Forelimb muscle (tissue), 1 donor: Measurements from ENCODE around the gene SCP2. TPM values are rescaled to one million over a fixed set of nuclear protein-coding genes. Genes with fewer than 3 reads are reported as not detected.

Experiments used
- DNase-seq: peaks from one replicate; pipeline ENCODE4 v3.0.0-alpha.2; 2013; ENCODE audit warnings: low read depth
- polyA plus RNA-seq: library from polyadenylated mRNA; unstranded; fragments of 120-200 nt; gene quantifications from one replicate; pipeline ENCODE4 v1.2.1, GENCODE V29; 2013; ENCODE audit not compliant: insufficient read length

The SCP2 gene
- polyA plus RNA-seq, 1 donor = 80.1 TPM

DNA sequence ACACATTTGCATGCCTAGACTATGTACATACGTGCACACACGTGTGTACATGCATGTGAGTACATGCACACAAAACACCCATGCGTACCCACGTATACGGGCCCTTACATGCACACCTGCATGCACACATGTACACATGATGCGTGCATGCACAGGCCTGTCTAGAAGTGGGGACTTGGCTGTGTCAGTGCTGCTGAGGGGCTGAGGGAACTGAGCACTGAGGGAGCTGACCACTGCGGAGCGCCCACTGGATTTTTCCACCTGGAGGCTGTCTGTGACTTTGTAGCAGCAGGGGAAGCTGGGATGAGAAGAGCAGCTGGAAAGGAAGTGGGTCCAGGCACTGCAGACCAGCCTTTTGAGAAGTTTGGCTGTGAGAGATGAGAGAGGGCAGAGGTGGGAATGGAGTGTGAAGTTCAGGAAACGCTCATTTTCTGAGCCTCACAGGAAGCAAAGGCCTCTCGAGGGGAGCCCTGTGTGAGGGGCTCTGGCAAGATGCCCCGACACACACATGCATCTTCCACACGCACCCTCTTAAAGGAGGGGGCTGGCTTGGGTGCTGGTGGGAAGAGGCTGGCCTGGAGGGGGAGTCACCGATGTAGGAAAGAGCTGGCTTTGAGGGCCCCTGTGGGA, 155.9 kb downstream of the SCP2 start:
- no peak for DNase-seq

DNA sequence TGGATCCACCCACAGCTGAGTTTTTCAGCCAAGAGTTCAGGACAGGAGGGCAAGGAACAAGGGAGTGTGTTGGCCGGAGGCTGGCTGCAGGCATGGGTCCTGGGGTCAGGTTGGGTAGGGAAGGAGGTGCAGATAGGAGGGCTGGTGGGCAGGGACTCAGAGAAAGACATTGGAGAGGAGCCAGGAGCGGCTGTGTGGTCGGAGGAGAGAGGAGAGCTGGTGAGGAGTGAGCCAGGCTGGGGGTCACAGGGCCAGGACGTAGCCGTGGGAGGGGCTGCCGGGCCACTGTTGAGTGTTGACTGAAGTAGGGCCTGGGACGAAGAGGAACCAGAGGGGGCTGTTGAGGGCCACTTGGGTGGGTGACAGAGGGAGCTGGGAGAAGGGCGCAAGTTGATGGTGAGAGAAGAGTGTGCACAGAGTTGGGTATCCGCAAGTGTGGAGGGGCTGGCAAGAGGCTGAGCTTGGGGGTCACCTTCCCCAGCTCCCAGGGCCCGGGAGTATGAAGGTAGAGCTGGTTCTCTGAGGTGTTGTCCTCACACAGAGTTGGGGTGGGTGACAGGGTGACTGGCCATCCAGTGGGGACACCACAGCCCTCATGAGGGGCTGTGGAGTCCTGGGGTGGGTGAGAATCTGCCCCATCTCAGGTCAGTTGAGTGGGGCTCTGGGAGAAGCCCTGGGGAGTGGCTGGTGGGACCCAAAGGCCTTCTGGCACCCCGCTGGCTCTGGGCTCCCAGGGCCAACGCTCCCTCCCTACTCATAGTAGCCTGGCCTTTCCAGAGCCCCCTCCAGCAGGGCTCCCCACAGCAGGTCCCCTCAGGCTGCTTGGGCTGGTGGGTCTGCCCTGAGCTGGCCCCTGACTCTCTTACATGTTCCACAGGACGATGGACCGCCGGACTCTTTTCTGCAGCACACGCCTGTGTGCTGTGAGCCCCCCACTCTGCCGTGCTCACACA, 156.8 kb downstream of the SCP2 start:
- DNase-seq = no peak

GRCh38 chr1:53084589-53084971, 157.5 kb downstream of the SCP2 start:
- no peak for DNase-seq

GRCh38 chr1:53085405-53085804, 158.3 kb downstream of the SCP2 start:
- no peak for DNase-seq

DNA sequence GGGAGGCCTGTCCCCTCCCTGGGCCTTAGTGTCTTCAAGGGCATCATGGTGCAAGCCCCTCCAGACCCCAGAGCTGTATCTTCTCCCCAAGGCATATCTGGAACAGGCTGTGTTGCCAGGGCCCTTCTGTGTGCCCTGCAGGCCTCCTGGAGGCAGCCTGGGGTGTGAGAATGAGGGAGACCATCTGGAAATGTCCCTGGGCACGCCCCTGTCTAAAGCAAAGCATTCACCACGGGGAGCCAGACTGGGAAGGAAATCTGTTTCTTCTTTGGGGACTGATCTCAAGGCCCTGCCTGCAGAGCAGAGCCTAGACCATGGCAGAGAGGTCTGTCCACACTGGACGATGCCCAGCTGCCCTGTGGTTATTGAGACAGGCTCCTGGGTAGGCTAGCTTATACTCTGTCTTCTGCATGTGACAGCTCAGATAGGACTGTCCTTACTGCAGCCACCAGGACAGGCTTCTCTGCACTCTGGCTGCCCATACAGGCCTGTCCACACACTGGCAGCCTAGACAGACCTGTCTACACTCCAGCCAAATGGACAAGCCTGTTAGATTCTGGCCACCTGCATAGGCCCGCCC, 159.5 kb downstream of the SCP2 start:
- no peak for DNase-seq

DNA sequence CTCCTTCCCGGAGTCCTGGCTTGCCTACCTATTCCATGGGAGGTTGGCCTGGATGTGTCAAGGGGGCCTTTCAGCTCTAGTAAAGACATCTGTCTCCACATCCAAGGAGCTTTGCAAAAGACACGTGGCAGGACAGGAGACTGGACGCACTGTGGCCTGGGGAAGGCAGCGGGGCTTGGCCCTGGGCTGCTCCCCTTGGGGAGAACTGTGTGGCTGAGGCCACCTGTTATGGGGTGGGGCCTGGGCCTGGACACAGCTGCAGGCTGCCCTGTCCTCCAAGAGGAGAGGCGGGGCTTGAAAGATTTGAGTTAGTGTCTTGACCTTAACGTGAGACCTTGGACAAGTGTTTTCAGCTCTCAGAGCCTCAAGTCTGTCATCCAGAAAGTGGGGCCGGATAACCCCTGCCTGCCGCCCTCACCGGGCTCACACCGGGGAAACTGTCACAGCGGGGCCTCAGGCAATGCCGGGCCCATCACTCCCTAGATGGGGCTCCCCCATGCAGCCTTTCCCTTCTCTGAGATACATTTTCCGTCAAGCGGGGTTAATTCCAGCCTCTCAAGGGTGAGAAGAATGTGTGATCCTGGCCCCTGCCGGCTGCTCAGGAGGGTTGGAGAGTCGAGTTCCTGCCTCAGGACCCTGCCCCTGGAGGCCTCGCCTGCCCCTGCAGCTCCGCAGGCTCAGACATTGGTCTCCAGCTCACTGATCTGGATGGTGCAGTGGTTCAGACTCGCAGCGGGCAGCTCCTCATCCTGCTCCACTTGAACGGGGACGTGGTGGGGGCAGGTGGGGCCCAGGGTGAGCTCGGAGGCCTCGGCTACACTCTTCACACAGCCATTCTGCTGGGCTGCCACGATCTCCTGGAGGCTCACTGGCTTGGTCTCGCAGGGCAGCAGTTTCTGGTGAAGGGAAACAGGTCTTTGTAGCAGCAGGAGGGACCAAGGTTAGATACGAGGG, 160.5 kb downstream of the SCP2 start:
- DNase-seq = no peak

DNA sequence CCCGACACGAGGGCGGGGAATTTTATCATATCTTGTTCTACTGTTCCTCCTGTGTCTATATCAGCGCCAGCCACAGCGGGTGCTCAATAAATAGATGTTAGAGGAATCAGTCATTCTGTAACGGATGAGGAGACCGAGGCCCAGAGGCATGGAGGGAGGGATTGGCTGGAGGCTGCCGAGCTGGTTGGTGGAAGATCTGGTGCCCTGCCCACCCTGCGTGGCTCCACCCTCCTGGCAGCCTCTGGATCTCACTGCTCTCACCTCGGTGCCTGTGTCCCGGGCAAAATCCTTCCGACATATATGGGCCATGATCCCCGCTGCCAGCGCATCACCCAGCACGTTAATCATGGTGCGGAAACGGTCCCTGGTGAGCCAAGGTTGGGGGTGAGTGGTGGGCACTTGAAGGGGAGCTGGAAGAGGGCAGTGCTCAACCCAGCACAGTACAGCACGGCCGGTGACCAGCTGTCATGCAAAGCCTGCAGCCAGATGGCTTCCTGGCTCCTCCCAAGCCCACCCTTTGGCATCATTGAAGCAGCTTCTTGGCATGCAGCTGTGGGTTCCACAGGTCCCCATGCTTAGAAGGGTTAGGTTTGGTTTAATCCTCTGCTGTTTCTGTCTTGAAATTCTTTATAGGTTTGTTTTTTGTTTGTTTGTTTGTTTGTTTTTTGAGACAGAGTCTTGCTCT, 161.7 kb downstream of the SCP2 start:
- no peak for DNase-seq

DNA sequence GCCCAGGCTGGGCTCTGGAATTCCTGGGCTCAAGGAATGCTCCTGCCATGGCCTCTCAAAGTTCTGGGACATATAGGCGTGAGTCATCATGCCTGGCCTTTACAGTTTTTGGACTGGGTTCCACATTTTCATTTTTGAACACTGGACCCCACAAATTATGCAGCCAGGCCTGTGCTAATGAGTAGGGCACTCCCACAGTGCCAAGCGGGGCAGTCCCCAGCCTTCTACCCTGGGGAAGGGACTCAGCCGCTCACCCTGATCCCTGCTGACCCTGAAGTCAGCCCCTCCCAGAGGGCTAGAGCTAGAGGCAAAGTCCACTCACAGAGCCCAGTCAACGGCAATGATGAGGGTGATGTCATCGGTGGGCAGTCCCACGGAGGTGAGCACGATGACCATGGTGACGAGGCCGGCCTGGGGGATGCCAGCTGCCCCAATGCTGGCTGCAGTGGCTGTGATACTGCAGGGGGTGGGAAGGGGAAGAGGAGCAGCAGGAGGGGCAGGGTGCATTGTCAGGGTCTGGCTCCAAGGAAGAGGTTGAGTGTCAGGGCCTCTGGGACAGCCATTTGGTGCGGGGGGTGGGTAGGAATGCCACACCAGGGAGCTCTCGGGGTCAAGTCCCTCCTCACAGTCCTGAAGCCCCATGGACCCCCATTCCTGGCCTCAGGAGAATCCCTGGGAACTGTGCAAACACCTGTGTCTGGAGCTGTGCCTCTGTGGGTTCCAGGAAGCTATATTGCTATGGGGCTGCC, 162.6 kb downstream of the SCP2 start:
- DNase-seq = no peak

DNA sequence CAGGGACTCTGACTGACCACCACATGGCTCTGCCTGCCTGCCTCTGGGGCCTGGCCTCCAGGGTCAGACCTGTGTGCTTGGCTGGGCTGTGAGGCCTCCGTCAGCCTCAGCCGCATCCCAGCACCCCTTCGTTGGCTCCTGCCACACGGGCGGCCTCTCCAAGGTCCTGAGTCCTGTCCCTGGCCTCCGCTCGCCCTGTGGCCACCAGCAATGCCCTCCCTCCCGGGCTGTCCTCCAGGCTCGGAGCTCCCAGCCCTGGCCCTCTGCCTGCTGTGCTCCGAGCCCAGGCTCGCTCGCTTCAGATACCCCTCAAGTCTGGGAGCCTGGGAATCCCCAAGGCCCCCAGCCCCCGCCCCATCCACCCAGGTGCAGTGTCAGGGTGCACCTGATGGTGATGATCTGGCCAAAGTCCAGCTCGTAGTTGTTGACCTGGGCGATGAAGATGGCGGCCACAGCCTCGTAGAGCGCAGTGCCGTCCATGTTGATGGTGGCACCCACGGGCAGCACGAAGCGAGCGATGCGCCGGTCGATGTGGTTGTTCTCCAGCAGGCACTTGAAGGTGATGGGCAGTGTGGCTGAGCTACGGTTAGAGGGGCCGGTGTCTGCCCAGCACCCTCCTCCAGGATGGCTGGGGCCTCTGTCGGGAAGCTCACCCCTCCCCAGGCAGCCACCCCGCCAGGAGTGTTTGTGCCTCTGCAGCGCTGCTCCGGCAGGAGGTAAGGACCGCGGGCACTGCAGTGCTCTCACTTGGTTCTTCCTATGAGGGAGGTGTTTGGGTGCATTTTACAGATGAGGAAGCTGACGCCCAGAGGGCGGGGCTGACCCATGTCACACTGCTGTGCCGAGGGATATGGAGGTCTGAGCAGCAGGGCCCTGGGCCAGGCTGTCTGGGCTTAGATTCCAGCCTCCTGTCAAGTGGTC, 163.4 kb downstream of the SCP2 start:
- no peak for DNase-seq

DNA sequence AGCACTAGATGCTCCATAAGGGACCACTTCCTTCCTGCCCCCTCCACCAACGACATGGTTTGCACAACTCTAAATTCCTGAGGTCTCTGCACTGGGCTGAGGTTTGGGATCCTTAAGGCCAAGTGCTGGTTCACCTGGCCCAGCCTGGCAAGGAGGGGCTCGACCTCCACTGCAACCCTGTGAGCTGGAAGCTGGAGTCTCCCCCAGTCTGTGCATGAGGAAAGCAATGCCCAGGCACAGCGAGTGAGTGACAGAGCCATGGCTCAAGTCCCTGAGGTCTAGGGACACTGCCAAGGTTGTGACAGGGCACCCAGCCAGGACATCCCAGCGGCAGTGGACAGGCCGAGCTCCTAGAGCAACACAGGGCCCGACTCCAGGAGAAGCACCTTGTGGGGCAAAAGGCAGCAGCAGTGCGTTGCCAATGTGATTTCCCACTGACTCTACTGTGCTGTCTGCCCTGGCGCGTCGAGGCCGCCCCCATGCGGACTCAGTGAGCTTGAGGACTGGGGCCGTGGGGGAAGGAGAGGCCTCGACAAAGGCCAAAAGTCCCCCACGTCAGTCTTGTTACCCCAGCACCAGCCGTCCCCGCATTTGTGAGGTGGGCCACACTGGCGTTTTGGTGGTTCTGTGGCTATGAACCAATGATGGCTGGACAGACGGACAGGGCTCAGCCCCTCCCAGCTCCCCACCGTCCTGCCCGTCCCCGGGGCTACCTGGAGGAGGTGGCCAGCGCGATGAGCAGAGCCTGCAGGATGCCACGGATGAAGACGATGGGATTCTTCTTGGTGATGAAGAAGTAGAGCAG, 165.0 kb downstream of the SCP2 start:
- DNase-seq = no peak

DNA sequence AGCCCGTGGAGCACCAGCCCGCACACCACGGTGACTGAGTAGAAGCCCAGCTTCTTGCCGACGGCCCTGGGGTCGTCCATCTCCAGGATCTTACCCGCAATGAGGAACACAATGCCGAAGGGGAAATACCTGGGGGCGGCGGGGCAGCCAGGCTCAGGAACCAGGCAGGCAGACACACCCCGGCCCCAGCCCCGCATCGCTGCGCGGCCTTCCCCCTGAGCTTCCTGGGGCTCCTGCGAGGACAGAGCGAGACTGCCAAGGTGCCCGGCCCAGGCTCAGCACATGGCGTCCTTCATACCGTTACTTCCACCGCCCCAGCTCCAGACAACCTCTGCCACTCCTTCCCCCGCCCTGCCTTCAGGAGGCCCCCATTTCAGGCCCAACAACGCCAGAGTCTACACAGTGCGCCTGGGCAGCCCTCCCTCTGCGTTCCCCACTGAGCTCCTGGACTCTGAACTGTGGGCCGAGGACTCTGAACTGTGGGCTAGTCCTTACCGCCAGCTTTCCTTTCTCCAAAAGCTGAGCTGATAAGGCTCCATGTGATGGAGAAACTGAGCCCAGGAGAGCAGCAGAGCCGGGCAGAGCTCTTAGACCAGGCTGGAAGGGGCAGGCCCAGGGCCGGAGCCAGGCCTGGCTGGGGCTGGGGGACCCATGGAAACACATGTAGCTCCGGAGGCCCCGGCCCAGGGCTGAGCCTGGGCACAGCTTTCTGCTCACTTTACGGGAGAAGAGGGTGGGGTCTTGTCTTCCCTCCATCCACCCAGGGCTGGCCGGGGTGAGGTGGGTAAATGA, 165.8 kb downstream of the SCP2 start:
- no peak for DNase-seq

- DNase-seq = no peak
These were observed 166.3 kb downstream of the SCP2 start for GRCh38 chr1:53093451-53093754.

GRCh38 chr1:53093778-53094532, 166.9 kb downstream of the SCP2 start:
- no peak for DNase-seq

DNA sequence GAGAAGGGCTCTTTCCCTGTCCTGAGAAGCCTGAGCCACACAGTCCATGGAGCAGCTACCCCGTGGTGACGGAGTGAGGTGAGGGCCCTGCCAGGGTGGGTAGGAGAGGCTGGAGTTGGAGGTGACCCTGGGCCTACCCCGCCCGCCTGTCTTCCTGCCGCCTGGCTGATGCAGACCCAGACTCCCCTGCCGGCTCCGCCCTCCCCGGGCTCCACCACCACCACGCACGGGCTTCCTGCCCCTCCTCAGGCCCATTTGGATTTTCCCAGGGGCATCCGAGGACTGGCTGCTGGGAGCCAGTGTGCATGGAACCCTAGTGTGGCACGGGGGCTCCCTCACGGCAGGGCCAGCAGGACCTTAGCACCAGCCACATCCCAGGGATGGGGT, 167.4 kb downstream of the SCP2 start:
- DNase-seq = no peak
